Activated CD8-positive, alpha-beta memory T cell treated with anti-CD3 and anti-CD28 coated beads, Interleukin-2, amount 10 ng/mL, durations not matched to agents 7 days and 5 days (primary cell): ENCODE measurements around the gene CBR1. TPM values are rescaled to one million over a fixed set of nuclear protein-coding genes. Genes with fewer than 3 reads are reported as not detected.
"Not testable (repeated sequence)": the region's sequence is repeated elsewhere in the genome, so short reads cannot be mapped to it uniquely, and the experiment has no call there.

ENCODE experiments used
- ATAC-seq: fragments of 150-1000 bp; cut with Tn5 transposase; one replicate; pipeline ENCODE4 v1.10.0; 2021; ENCODE audit warnings: moderate library complexity
- CTCF ChIA-PET: fragments of 350-600 bp; sonication (Branson Sonifier 250); formaldehyde crosslinking; loops from one replicate; lab custom pipeline; 2021; ENCODE audit warnings: antibody characterized with exemption; lab: Charles Lee
- DNase-seq: peaks from one replicate; pipeline ENCODE4 v3.0.0-alpha.2; 2020
- H3K27ac Mint-ChIP-seq: one replicate; pipeline ENCODE4 v1.8.0; 2021; ENCODE audit warnings: mild to moderate bottlenecking, mixed read lengths
- H3K27me3 Mint-ChIP-seq: one replicate; pipeline ENCODE4 v1.8.0; 2021; ENCODE audit warnings: mixed read lengths
- H3K36me3 Mint-ChIP-seq: one replicate; pipeline ENCODE4 v1.8.0; 2021; ENCODE audit warnings: mild to moderate bottlenecking, mixed read lengths
- H3K4me1 Mint-ChIP-seq: one replicate; pipeline ENCODE4 v1.8.0; 2021; ENCODE audit warnings: mixed read lengths
- H3K4me3 Mint-ChIP-seq: one replicate; pipeline ENCODE4 v1.8.0; 2021; ENCODE audit warnings: mild to moderate bottlenecking, moderate library complexity, mixed read lengths
- H3K9me3 Mint-ChIP-seq: one replicate; pipeline ENCODE4 v1.8.0; 2022; ENCODE audit warnings: low read depth, mixed read lengths
- total RNA-seq, 2 experiments: library from RNA; stranded (reverse); gene quantifications; one replicate each; pipeline ENCODE4 v1.2.3, GENCODE V29; 2021

The CBR1 gene
- total RNA-seq, 2 experiments from 2014 or later, result 47.8 to 52.3 TPM

- CTCF ChIA-PET, result no interaction called here
- Mint-ChIP-seq H3K27me3 (peaks cover 13% of the 10 kb centered on the region), H3K27ac (no peak overlapping the region), H3K4me3 (no peak overlapping the region), H3K36me3 (peaks cover 7% of the 10 kb centered on the region), H3K4me1 (no peaks in the 10 kb centered on the region), H3K9me3 (peaks cover 7% of the 10 kb centered on the region)
- ATAC-seq (no peak), DNase-seq (no peak)
These were observed 28.3 kb downstream of the CBR1 start for GRCh38 chr21:36098182-36098532.

DNA sequence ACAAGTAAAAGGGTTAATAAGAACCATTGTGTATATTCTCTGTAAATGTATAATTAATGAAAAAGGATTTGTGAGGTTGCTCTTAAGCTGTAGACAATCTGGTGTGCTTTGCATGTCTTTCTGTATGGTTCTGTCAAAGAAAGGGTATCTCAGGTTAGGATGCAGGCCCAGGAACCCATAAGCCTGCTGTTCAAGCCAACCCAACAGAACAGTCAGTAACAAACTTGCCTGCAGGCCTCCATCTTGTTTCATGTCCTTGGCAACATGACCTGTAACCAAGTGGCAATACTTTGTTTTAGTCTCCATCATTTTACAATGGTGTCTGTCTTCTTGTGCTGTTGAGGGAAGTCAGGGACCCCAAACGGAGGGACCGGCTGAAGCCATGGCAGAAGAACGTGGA is 29.2 kb downstream of the CBR1 start:
- CTCF ChIA-PET, result no interaction called here
- Mint-ChIP-seq H3K4me3 (no peak overlapping the region), H3K27me3 (peaks cover 16% of the 10 kb centered on the region), H3K27ac (no peak overlapping the region), H3K9me3 (peaks cover 2% of the 10 kb centered on the region), H3K4me1 (no peaks in the 10 kb centered on the region), H3K36me3 (peaks cover 2% of the 10 kb centered on the region)
- DNase-seq (no peak), ATAC-seq (no peak)

GRCh38 chr21:36099695-36100211 is 29.9 kb downstream of the CBR1 start:
- DNase-seq, H3K36me3 Mint-ChIP-seq, H3K27ac Mint-ChIP-seq, H3K9me3 Mint-ChIP-seq, ATAC-seq, CTCF ChIA-PET, H3K4me3 Mint-ChIP-seq, H3K4me1 Mint-ChIP-seq: not testable (repeated sequence)
- H3K27me3 Mint-ChIP-seq, result peaks cover 22% of the 10 kb centered on the region

DNA sequence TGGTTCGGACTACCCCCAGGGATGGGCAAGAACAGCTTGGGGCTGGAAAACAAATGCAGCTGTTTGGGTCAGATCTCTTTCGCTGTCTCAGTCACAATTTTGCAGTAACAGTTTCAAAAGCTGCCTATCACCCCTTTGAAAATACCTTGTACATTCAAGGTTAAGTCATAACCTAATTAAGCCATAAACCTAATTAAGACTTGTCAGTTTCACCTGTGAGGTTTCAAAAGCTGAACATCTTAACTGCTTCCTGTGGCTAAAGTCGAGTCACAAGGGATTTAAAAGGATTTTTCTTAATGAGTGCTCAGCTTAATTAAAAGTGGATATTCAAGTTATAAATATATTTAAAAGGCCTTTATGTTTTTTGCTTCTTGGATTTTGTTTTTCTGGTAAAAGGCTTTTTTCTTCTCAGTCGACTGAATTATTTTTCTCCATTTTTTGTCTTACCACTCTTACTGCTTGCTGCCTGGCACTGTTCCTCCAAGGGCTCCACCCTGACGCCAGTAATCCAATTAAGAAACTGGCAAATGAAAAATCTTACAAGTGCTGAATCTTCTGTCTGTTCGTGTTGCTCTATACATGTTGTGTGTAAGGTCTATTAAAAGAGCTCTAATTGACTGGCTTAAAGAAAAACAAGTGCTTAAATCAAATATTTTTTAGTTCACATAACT is 31.3 kb downstream of the CBR1 start:
- peaks cover 2% of the 10 kb centered on the region for H3K9me3 Mint-ChIP-seq
- H3K27ac Mint-ChIP-seq, result no peak overlapping the region
- DNase-seq (no peak), ATAC-seq (no peak)
- H3K27me3 Mint-ChIP-seq, result peaks cover 36% of the 10 kb centered on the region
- no peak overlapping the region for H3K4me3 Mint-ChIP-seq
- CTCF ChIA-PET, result interaction anchor here (0.6 to 1.7 kb wide), 4 partner anchors 11 to 172 kb away, joined by 3 to 8 read pairs (median 3); no protein-coding TSS in a partner anchor
- peaks cover 2% of the 10 kb centered on the region for H3K36me3 Mint-ChIP-seq
- H3K4me1 Mint-ChIP-seq, result no peaks in the 10 kb centered on the region

GRCh38 chr21:36103434-36103833 is 33.6 kb downstream of the CBR1 start:
- Mint-ChIP-seq H3K27me3 (peaks cover 50% of the 10 kb centered on the region), H3K27ac (no peak overlapping the region), H3K36me3 (peaks cover 2% of the 10 kb centered on the region), H3K4me1 (no peaks in the 10 kb centered on the region), H3K4me3 (no peak overlapping the region), H3K9me3 (peaks cover 2% of the 10 kb centered on the region)
- DNase-seq (no peak), ATAC-seq (no peak)
- CTCF ChIA-PET, result interaction anchor here (1.7 kb wide), 1 partner anchor 23 kb away, joined by 3 read pairs; no protein-coding TSS in a partner anchor

DNA sequence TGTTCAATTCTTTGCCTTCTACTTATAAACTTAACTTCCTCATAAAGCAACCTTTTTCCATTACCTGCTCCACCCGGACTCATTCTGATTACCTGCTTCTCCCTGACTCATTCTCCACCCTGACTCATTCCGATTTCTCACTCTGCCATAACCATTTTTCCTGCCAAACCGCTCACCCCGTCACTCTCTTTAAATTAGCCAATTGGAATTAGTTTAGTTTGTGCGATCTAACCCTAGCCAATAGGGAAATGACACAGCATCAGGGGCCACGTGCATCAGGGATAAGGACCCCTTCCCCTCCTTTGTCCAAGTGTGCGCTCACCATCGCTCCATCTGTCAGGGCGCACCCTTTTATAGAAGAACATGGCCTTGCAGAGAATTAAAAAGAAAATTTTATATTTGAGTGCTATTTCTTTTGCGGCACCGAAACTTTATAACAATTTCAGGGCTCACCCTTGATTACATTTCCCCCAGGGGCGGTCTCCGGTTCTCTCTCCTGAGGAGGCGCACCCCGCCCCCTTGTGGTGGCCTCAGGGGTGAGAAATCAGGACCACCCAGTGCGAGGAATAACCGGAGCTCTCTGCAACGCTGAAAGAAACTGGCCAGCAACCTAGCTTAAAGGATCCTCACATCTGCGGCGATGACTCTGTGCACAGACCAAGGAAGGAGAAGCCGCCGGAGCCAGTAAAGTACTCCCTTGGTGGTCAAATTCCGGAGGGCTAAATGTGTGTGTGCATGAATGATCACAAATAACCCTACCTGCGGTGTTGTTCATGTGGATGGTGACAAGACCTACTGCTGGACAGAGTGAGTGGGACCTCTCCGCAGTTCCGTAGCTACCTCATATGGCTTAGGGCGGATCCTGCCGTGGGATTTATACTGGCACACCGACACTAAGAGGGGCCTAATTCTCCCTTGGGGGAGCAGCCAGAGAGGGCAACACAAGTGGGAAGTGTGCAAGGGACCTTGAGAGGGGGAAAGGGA is 34.8 kb downstream of the CBR1 start:
- Mint-ChIP-seq H3K27me3 (peaks cover 60% of the 10 kb centered on the region), H3K9me3 (peaks cover 2% of the 10 kb centered on the region), H3K27ac (no peak overlapping the region), H3K4me3 (no peak overlapping the region), H3K4me1 (no peaks in the 10 kb centered on the region), H3K36me3 (peaks cover 2% of the 10 kb centered on the region)
- ATAC-seq, result no peak
- CTCF ChIA-PET, result interaction anchor here (1.2 to 1.7 kb wide), 2 partner anchors 24 to 75 kb away, joined by 3 read pairs; no protein-coding TSS in a partner anchor
- DNase-seq, result peak; percentile 45

DNA sequence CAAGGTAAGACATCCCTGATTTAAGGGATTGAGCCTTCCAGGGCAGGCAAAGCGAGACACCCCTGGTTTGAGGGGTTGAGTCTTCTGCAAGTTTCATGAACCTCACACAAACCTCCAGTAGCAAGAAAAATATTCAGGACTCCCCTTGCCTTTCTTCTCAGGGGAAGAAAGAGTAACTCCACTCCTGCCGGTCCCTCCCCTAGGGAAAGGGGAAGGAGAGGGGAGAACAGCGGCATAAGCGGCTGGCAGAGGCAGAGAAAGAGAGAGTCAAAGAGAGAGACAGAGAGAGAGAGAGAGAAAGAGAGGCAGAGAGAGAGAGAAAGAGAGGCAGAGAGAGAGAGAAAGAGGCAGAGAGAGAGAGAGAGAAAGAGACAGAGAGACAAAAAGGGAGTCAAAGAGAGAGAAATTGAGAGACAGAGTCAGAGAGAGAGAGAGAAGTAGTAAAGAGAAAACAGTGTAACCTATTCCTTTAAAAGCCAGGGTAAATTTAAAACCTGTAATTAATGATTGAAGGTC is 35.6 kb downstream of the CBR1 start:
- DNase-seq (no peak), ATAC-seq (no peak)
- H3K36me3 Mint-ChIP-seq, result peaks cover 2% of the 10 kb centered on the region
- H3K27ac Mint-ChIP-seq, result no peak overlapping the region
- no peaks in the 10 kb centered on the region for H3K4me1 Mint-ChIP-seq
- CTCF ChIA-PET, result interaction anchor here (1.2 kb wide), 1 partner anchor 76 kb away, joined by 3 read pairs; no protein-coding TSS in a partner anchor
- H3K4me3 Mint-ChIP-seq, result no peak overlapping the region
- peaks cover 2% of the 10 kb centered on the region for H3K9me3 Mint-ChIP-seq
- H3K27me3 Mint-ChIP-seq, result peaks cover 61% of the 10 kb centered on the region

GRCh38 chr21:36109868-36110267 is 40.0 kb downstream of the CBR1 start:
- DNase-seq, result no peak
- no peak overlapping the region for H3K27ac Mint-ChIP-seq
- H3K4me1 Mint-ChIP-seq, result peaks cover 21% of the 10 kb centered on the region
- no peak overlapping the region for H3K4me3 Mint-ChIP-seq
- CTCF ChIA-PET, result interaction anchor here (0.9 kb wide), 1 partner anchor 36 kb away, joined by 3 read pairs; no protein-coding TSS in a partner anchor
- peaks cover 43% of the 10 kb centered on the region for H3K27me3 Mint-ChIP-seq
- H3K36me3 Mint-ChIP-seq, result no peaks in the 10 kb centered on the region
- no peak for ATAC-seq
- no peaks in the 10 kb centered on the region for H3K9me3 Mint-ChIP-seq

DNA sequence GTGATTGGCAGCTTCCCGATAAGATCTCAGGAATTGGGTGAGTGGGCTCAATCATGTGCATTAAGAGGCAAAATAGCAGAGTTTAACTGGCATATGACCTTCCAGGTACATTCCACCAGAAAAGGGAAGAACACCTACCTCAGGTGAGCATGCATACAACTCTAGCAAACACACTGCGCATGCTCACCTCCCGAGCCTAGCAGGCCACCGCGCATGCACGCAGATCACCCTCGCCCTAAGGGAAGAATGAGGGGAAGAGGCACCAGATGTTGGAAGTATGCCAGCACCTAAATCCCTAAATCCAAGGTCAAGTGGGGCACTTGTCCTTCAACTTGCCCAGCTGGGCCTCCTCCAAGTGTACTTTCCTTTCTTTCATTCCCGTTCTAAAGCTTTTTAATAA is 41.4 kb downstream of the CBR1 start:
- no peak for ATAC-seq
- Mint-ChIP-seq H3K27ac (no peak overlapping the region), H3K27me3 (peaks cover 29% of the 10 kb centered on the region), H3K9me3 (no peaks in the 10 kb centered on the region), H3K36me3 (no peaks in the 10 kb centered on the region), H3K4me3 (no peak overlapping the region), H3K4me1 (peaks cover 24% of the 10 kb centered on the region)
- DNase-seq, result no peak
- CTCF ChIA-PET, result no interaction called here

- DNase-seq, result no peak
- H3K27me3 Mint-ChIP-seq, result peaks cover 11% of the 10 kb centered on the region
- no peak for ATAC-seq
- H3K4me3 Mint-ChIP-seq, result no peak overlapping the region
- no peaks in the 10 kb centered on the region for H3K9me3 Mint-ChIP-seq
- peaks cover 24% of the 10 kb centered on the region for H3K4me1 Mint-ChIP-seq
- CTCF ChIA-PET, result interaction anchor here (0.7 to 3.0 kb wide), 18 partner anchors 9 to 101 kb away, joined by 3 to 14 read pairs (median 4); partner anchors contain the start of genes CBR1 and SETD4
- peak overlapping the region; percentile 53 for H3K27ac Mint-ChIP-seq
- H3K36me3 Mint-ChIP-seq, result no peaks in the 10 kb centered on the region
These were observed 44.0 kb downstream of the CBR1 start for GRCh38 chr21:36113647-36114428.

- ATAC-seq (peak; percentile 15), DNase-seq (no peak)
- Mint-ChIP-seq H3K9me3 (no peaks in the 10 kb centered on the region), H3K4me1 (peaks cover 24% of the 10 kb centered on the region), H3K4me3 (no peak overlapping the region), H3K36me3 (no peaks in the 10 kb centered on the region), H3K27ac (no peak overlapping the region), H3K27me3 (no peaks in the 10 kb centered on the region)
- CTCF ChIA-PET, result interaction anchor here (1.0 to 2.2 kb wide), 5 partner anchors 8 to 217 kb away, joined by 3 to 7 read pairs (median 4); no protein-coding TSS in a partner anchor
These were observed 45.4 kb downstream of the CBR1 start for GRCh38 chr21:36115138-36115730.

DNA sequence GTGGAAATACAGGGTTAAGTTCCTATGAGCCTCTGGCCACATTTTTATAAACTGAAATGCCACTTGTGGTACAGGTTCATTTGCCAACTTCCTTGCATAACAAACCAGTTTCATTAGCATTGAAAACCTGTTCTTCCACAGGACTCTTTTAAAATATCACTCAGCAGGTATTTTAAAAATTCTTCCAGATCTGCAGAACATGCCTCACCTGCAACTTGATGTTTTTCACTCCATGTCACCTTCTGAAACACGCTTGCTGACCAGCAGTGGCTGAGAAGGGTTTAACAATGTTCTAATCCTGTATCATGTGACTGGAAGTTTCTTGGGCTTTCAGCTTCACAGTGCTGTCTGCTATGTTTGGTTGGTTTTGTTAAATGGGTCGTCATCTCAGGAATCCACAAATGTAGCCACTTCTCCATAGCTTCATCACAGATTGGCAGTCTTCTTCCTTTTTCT is 47.5 kb downstream of the CBR1 start:
- Mint-ChIP-seq H3K4me1 (peaks cover 24% of the 10 kb centered on the region), H3K27ac (no peak overlapping the region)
- CTCF ChIA-PET, result interaction anchor here (2.2 kb wide), 1 partner anchor 8 kb away, joined by 7 read pairs; no protein-coding TSS in a partner anchor

More for the DNA sequence above, 47.5 kb downstream of the CBR1 start:
- Mint-ChIP-seq H3K9me3 (no peaks in the 10 kb centered on the region), H3K36me3 (no peaks in the 10 kb centered on the region), H3K4me3 (no peak overlapping the region), H3K27me3 (no peaks in the 10 kb centered on the region)
- DNase-seq, result no peak
- no peak for ATAC-seq
